ENCODE data around the gene ADCY2.
A peak's percentile ranks its signal among the peaks of the same experiment; 100 is the strongest.

The ADCY2 gene

DNA sequence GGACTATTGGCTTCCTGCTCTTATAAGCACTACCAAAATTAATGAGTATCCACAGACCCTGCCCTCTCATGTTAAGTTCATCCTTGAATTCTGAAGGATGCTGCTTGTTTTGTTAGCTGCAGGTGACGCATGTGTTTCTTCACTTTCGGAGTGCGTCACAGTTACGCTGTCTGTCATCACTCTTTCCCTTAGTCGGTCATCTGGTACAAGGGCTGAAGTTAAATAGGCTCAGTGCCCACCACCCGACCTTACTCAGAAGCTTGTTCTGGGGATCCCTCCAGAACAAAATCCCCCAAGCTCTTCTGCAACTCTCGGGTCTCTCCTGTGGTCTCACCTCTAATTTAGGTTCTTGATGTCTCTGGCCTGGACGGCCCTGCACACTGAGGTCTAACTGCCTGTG, 51.0 kb downstream of the ADCY2 start:
- peak; percentile 79 for DNase-seq

DNA sequence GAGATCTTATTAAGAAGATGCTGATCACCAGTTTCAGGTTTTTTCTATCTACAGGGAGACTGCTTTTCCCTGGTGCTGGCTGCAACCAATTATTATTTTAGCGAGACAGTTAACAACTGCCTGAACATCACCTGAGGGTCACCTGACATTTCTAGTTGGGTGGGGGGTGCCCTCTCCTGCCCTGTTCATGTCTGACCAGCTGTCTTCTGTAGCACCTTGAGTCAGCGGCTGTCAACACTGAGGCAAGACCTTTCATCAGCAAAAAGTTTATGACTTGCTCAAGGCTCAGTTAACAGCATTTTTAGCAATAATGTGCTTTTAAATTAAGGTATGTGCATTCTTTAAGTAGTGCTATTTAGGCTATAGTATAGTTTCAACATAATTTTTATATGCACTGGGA, 58.0 kb downstream of the ADCY2 start:
- no peak for DNase-seq

DNA sequence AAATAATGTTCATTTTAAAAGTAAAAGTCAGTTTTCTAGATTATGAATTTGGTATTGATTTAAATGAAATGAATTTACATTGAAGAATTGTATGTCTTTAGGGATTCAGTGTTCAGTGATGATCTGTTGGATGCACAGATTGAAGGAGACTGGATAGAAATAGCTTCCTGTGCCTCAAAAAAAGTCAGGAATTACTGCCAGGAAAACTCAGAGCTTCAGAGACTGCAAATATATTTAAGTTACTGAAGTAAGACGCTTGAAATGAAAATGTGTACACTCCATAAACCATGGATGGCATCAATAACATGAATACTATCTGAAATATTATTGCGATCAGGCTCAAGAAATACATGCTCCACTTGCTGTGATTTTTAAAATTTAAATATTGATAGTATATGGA, 60.3 kb downstream of the ADCY2 start:
- no peak for DNase-seq

DNA sequence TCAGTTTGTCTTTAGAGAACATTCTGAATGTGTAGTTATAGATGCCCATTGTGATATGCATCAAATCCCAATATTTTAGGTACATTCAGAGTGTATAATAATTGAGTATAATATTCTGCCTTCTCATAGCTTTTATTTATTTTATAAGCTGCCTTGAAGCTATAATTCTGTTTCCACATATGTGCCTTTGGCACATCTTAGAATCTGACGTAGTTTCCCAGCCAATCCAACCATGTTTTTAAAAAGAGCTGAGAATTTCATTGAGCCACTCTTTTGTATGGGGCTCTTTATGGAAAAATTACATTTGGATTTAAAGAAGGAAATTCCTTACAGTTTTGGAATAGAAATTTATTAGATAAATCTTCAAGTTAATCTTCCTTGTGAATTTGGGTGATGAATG, 65.4 kb downstream of the ADCY2 start:
- no peak for DNase-seq

DNA sequence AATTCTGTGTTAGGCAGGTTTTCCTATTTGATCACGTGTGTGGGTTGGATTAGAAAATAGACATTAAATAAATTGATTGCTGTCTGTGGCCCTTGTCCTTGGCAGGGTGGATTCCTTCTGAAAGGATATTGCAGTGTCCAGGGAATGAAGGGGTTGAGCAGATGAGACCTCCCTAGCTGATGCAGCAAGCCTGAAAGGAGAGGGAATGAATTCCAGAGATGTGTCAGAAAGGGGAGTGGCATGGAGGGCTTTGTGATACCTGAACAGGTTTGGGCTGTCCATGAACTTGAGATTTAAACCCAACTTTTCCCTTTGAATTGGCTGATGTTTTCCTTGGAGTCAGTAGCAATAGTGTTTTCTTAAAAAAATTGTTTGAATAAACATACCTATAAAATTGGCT, 66.8 kb downstream of the ADCY2 start:
- no peak for DNase-seq

DNA sequence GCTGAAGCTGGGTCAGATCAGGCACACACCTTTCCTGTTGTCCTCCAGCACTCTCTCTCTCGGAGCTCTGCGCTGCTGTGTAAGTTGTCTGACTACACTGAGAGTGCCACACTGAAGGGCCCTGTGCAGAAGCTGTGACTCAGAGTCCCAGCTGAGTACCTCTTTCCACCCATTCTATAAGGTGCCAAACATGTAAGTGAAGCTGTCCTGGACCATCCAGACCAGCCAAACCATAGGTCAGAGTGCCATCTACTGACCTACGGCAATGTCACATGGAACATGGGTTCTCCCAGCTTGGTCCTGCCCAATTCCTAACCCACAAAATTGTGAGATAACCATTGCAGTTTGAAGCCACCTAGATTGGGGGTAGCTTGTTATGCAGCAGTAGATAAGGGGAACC, 68.2 kb downstream of the ADCY2 start:
- no peak for DNase-seq

DNA sequence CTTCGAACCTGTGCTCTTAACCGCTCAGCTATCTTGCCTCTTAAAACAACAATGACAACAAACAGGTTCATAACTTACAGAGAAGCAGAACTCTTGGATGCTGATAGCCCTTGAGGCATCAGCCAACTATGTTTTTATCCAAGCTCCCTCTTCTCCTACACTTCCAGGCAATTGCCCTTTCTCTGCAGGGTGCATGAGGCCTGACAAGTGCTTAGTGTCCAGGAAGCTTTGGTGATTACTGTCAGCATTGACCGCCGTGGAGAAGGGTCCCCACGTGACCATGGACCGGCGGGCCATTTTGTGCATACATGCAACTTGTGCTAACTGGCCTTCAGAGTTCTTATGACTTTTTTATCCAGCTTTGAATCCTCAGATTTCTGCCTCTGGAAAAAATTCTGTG, 71.2 kb downstream of the ADCY2 start:
- DNase-seq, result no peak

DNA sequence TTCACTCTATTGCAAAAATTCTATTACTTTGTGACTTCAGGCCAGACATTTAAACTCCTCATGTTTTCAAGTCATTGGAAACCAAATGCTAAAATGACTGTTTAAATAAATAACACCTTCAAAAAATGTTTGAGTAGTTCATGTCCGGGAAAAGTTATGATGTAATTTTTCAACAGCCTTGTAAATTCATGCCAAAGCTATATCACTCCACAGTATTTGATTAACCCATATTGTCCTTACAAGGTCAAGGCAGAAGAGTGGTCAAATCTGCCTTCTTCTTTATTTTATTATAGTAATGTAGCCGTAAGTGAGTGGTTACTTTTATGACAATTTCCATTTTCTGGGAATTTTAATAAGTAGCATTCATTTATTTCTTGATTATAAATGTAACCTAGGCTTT, 72.8 kb downstream of the ADCY2 start:
- no peak for DNase-seq

DNA sequence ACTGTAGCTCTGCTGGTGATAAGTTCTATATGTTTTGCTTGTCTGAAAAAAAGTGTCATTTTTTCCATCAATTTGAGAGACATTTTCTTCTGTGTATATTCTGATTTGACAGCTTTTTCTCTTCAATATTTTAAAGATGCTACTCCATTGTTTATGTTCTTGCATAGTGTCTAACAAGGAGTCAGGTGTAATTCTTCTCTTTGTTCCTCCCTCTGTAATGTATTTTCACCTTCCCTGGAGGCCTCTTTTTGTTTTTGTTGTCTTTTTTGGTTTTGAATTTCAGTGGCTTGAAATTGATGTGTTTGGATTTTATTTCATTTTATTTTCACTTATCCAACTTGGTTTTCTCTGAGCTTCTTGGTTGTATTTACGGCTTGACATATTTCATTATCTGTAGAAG, 75.8 kb downstream of the ADCY2 start:
- no peak for DNase-seq

DNA sequence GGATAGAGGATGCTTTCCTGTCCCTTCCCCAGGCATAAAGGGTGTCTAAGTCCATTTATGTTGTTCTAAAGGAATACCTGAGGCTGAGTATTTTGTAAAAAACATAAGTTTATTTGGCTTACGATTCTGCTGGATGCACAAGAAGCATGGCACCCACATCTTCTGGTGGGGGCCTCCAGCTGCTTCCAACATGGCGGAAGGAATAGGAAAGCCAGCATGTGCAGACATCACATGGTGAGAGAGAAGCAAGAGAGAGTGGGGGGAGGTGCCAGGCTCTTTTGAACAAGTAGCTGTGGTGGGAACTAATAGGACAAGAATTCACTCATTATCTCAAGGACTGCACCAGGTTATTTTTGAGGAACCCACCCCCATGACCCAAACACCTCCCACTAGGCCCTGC, 77.2 kb downstream of the ADCY2 start:
- no peak for DNase-seq

DNA sequence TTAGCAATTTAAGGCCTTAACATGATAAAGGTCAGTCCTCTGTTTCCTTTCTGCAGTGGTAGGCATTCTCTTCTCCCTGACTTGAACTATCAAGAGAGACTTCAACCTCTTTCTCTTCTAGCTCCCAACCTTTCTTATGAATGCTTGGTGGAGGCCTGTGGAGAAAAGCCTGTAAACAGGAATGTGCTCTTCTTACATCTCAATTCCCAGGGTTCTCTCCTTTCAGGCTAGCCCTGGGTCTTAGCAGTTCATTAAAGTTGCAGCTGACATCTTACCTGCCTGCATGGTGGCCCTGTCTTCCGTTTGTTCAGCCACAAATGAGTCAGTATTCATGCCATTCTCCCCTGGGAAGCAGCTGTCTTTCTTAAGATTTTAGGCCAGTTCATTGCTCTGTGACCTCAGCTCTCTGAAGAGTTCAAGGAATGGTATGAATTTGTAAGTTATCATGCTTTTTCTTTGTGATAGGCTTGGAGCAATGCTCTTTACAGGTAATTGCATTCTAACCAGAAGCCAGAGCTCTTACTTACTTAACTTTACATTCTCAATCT, 77.8 kb downstream of the ADCY2 start:
- DNase-seq, result no peak

DNA sequence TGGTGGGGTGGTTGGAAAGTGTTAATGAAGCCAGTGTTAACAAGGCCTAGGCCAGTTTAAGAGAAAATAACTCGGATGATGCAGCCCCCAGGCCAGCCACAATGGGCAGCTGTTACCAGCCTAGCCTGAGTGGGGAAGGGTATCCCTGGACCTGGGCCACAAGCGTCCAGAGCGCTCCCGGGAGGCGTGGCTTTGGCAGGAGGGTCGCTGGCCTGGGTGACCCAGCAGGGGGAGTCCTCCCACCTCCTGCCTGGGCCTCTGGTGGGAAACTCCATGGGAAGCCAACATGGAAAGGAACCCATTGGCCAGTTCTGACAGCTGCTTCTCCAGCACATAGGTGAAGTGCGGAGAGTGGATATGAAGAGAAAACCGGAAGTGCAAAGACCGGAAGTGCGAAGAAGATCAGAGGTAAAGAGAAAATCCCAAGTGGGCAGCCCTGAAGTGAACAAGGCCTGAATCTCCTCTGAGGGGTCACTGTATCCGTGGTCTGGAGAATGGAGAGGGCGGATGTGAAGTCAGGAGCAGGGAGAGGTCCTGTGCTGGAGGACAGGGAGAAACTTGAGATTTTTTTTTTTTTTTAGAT, 79.0 kb downstream of the ADCY2 start:
- DNase-seq, result no peak

DNA sequence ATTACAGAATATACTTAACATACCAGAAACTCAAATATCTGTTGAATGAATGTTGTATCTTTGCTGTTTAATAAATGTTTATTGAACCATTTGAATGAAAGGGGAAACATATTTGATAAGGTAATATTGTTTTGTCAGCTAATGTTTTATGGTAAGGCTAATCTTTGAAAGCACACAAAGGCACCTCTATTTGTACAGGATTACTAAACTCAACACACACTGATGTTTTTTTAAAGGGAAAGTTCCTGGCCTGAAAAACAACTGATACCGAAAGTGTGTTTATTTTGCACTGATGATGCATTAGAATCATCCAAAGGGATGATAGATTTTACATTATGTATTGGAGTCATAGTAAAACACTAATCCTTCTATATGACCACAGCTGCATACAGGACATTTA, 82.5 kb downstream of the ADCY2 start:
- peak; percentile 70 for DNase-seq

DNA sequence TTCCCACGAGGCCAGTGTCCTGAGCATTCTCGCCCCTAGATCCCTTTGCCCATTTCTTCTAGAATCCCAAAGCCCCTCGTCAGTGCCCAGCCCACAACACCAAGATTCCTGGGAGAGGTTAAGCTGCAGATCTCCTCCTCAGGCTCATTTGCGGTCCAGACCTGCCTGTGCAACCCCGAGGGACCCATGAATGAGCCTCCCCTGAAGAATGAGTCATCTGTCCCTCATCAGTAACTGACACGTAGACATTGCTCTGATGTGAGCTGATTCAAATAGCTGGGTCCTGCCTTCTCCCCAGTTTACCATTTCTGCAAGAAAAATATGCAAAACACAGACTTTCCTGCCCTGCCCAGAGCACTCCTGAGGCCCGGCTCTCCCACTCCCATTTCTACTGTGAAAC, 92.8 kb downstream of the ADCY2 start:
- no peak for DNase-seq

DNA sequence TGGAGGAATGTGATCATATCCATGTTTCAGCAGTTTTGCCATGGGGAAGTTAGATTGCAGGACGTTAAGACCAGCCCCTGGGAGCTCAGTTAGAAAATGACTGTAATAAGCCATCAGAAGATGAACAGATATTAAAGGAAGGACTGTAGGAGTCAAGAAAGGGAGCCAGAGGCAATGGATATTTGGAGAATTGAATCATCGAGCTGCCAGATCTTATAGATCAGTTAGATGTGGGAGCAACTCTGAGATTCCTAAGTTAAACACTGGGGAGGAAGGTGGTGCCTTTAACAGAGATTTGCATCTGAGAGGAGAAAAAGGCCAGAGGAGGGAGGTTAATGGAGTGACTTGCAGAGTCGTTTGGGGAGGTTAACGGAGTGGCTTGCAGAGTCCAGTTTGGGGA, 96.4 kb downstream of the ADCY2 start:
- no peak for DNase-seq

DNA sequence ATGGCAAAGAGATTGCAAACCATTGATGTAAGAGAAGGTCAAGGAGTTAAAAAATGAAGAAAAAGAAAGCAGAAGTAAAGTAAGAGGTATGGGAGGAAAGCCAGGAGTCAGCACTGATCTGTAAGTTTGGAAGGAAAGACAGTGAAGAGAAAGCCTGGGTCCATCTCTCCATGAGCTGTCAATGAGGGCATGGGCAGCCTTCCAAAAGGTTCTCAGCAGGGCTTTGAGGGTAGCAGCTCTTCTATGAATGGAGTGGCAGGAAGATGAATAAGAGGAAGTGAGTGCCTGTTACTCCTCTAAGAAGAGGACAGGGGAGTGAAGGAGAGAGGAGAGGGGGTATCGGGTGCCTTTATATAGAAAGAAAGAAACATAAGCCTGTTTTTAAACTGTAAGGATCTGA, 97.1 kb downstream of the ADCY2 start:
- DNase-seq, result no peak

DNA sequence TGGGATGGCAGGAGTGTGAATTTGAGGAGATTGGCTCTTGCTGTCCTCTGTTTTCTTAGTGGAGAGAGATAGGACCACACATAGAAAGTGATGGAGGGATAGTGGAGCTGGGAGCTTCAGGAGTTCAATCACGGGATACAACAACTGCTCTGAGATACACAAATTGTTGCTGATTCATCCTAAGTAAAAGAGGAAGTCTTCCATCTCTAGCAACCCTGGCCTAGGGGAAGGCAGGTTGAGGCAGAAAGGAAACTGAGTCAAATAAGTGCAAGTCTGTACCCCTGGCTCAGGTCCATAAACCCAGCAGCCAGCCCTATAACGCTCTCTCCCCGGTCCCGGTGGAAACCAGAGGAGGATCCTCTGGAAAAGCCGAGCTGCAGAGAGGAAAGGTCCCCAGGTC, 97.7 kb downstream of the ADCY2 start:
- DNase-seq, result no peak

DNA sequence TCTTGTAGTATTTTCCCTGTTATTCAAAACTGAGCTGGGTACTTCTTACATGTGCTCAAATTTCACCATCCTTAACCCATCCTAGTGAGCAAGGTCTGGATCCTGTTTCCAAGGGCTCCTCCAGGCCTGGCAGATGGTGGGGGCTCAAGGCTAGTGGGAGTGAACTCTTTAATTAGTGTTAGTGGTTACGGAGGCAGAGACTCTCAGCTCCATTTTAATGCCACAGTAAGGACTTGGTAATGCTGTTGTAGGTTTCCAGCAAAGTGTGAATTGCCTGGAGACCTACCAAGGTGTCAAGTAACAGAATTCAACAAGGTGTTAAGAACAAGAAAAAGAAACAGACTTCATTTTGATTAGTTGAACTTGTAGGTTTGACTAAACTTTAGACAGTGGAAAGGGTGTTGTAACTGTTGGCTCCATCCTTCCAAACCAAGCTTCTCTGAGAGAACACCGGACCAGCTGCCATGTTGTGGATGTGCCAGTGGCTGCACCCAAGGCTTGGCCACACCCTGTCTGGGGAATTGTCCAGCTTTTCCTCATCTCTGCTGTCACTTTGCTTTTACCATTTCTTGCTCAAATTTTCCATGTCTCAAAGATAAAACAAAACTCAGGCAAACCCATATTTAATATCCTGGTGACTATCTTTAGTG, 98.7 kb downstream of the ADCY2 start:
- no peak for DNase-seq

DNA sequence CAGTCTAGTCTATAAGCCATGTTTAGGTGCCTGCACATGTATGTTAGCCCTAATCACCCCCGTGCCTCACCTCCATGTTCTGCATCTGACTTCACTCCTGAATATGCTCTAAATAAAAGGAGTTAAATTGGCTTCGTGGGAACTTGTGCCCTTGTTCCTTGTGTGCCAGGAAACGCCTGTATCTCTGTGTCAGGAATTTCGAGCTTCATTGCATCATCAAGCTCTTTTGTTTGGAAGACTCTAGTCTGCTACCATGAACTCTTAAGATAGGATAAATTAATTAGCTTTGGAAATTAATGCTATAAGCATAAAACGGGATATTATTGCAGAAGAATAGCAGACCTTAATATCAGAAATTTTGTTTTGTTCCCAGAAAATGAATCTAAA, 99.2 kb downstream of the ADCY2 start:
- DNase-seq, result no peak

DNA sequence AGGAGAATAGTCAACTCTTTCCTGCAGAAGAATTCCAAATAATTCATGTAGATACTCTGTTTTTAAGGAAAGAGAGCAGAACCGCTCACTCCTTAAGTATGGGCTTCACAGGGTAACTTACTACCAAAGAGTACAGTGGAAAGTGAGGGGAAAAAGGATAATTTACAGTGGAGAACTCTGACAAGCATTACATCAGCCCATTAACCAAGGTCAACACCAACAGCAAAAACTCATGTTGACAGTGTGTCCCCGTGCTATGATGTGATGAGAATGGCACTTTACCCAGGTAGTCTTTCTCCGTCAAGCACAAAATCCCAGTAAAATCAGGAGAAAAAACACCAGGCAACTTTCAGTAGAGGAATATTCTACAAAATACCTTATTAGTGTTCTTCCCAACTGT, 104.3 kb downstream of the ADCY2 start:
- no peak for DNase-seq

DNA sequence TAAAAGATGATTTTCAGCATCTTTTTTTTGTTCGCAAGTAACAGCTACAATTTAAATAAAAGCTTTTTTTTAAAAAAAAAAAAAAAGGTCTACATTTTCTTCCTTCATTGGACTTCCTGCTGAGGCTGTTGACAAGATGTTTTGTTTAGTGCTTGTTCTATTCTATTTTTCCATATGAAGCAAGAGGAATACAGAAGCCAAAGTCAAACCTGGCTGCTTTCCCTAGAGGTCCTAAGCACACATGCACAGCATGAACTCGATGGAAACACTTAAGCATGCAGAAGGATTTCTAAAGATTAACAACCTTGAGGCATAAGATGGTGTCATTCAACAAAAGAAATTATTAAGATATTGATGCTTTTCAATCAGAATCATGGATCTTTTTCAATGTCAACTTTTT, 105.1 kb downstream of the ADCY2 start:
- DNase-seq, result no peak

DNA sequence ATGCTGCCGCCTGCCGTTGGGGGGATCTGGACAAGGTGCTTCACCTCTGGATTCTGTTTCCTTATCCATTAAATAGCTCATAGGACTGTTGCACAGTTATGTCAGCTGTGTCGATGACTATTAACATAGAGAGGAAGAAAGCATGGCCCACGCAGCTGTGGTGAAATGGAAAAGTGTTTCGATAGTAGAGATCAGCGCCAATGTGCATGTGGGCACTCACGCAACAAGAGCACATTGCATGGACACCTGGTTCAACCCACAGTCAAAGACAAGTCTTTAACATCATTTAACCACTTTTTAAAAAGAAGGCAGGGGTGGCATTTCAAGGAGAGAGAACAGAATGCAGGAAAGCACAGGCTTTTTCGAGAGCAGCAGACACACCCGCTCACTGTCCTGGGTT, 107.6 kb downstream of the ADCY2 start:
- DNase-seq, result no peak

DNA sequence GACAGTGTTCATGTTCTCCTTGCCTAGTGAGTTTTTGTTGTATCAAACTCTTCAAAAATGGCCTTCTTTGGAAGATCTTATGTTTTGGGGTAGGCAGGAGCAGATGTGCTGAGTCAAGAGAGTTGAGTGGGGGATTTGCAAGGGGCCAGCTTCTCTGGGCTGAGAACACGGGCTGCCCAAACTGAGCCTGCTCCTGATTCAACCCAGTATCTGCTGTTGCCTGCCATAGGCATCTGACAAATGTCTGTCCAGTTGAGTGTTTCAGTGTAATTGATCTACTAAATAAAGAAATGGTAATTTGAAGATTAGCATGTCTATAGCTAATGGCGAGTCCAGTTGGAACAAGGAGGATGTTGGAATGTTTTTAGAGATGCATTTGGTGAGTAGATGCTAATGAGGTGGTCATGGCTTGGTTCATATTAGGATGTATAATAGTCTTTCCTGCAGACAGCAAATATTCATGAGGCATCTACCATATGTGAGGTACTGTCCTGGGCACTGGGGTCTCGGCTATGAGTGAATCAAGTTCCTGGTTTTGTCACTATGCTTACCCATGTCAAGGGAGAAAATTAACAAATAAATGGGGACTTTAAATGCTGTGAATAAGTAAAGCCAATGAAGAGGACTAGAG, 119.5 kb downstream of the ADCY2 start:
- no peak for DNase-seq

DNA sequence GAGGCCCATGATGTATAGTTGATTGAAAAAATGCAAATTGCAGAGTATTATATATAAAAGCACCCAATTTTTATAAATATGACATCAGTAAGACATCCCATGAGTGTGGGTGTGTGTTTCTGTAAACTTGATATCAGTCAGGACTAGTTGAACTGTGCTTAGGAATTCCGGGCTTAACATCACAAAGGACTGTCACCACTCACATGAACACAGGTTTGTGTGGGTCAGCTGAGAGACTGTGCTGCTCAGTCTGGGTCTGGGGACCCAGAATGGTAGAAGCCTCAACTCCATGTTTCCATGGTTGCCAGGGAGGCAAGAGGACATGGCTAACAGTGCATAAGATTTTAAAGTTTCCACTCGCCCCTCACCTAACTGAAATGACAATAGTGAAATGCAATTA, 120.3 kb downstream of the ADCY2 start:
- no peak for DNase-seq

DNA sequence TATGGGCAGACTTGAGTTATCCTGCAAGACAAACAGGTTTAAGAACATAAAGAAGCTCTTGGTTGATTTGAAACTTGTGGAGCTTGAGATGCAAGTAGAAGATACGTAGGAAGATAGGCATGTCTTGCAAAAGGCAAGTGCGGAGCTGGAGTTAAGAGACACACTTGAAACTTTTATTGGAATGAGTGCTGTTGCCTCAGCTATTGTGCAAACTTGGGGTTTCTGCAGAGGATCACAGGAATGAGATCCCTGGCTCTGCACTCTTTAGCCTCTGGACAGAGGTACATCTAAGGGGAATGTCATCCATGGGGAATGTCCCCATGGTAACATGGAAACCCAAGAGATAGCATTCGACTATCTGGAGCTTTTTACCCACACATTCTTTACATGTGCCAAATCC, 121.1 kb downstream of the ADCY2 start:
- DNase-seq, result no peak

All from SHP77 treated with DMSO at 0.1 percent for 48 hours (cell line).